IPS-NIHi11 (cell line): ENCODE results near the gene KCNQ1.

ENCODE experiments used
- DNase-seq: peaks from one replicate; pipeline ENCODE4 v3.0.0; 2012; ENCODE audit warnings: mixed read lengths, low spot score

Gene KCNQ1

GRCh38 chr11:2444821-2445745, at the start of gene KCNQ1:
Gene KCNQ1 (plus strand): TSS chr11:2445008. CDS start chr11:2445099, 91 bp downstream.
- peak; percentile 99 for DNase-seq

GRCh38 chr11:2395211-2395730, 49.5 kb upstream of the KCNQ1 start:
- no peak for DNase-seq

DNA sequence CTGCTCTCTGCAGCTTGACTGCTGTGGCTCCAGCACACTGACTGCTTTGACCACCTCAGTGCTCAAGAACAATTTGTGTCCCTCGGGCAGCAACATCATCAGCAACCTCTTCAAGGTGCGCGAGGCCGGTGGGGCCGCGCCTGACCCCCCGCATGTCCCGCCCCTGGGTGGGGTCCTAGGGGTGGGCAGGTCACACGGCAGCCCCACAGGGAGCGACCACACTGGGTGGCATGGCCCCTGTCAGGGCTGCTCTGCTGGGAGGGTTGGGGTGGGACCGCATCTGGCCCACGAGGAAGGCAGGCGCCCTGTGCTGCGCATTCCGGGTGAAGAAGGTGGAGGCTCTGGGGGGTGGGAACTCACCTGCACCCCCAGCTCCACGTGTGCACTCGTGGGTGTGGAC, 49.0 kb upstream of the KCNQ1 start:
- DNase-seq, result no peak

DNA sequence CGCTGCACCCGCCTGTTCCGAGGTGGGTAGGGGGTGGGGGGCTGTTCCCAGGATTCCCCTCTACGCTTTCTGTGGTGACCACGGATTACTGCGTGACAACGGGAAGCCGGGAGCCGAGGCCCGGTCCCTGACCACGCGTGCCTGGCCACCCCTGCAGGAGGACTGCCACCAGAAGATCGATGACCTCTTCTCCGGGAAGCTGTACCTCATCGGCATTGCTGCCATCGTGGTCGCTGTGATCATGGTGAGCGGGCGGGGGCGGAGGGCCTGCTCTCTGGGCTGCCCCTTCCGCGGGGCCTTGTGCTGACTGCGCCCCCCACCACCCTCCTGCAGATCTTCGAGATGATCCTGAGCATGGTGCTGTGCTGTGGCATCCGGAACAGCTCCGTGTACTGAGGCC, 48.3 kb upstream of the KCNQ1 start:
- no peak for DNase-seq

GRCh38 chr11:2397005-2397404, 47.8 kb upstream of the KCNQ1 start:
- DNase-seq, result no peak

- no peak for DNase-seq
These were observed 46.0 kb upstream of the KCNQ1 start for GRCh38 chr11:2398664-2399355.

DNA sequence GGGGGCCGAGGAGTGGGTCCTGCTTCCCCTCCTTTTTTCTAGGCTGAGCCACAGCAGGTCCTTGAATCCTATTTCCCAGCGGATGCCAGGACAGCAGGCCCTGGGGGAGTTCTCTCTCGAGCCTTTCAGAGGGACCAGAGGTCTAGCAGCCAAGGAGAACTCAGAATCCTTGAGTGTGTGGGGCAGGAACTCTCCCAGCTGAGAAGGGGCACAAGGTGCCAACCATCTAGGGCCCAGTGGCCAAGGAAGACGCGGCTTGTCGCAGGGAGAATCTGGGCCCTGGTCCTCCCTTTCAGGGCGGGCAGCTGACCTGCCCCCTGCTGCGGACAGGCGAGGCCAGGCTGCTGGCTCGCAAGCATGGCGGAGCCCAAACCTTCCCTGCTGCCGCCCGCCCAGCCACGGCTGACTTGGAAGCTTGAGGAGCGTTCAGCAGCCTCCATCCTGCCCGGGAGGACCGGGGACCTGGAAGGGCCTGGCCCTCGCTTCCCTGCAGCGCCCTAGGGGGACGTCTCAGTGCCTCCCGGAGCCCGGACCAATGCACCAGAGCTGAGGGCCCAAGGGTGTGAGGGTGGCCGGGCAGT, 45.2 kb upstream of the KCNQ1 start:
- DNase-seq, result no peak

DNA sequence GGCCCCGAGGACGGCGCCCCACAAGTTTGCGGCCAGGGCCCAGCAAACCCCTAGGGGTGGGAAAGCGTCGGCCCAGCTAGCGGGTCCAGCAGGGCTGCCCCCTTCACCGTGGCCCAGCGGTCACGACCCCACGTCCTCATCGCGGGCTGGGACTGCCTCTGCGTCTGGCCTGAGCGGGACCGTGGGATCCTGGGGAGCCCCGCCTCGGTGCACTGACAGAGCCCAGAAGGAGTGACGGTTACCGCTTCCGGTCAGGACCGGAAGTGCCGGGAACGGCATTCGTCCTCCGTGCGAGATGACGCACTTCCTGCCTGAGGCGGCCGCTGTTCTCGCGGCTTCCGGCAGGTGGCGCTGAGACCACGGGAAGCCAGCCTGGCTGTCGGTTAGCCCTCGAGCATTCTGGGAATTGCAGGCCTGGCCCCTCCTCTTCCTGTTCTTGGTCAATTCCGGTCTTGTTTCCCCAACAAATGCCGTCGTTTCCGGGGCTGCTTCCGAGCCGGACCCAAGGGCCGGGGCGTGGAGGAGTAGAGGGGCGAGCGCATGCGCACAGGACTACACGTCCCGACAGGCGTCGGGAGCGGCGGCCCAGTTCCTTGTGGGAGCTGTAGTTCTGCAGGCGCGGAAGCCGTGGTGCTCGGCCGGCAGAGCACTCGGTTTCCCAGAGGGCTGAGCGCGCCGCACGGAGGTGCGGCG, 44.6 kb upstream of the KCNQ1 start, which contains the start of gene TSSC4:
TSS of gene TSSC4 (plus strand) at position 682 of the 693 bp plus-strand sequence. CDS start 1,884 bp downstream, outside the sequence.
- peak; percentile 99 for DNase-seq

DNA sequence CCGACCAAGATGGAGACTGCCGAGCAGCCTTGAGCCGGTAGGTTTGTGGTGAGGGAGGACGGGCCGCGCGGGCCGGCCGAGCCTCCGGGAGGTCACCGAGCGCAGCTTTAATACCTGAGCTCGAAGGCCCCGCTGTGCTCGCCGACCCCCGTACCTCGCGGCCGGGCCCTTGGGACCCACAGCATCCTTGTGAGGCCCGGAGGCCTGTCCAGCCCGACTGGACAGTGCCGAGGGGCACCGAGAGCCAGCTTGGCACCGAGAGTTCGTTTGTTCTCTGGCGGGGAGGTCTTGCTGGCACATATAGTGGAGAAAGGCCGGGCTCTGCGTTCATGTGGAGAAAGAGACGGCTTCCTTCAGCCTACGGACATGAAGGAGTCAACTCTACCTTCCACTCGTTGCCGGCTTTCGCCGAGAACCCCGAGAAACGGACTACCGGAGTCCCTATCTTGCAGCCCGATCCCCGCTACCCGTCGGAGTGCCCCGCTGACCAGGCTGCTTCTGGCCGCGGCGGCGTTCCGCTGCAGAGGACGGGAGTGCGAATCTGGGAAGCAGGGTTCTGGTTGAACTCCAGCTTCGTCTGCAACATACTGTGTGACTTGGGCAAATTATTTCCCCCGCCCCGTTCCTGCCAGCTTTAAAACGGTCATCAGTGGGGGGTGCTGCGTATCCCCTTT, 43.9 kb upstream of the KCNQ1 start:
- no peak for DNase-seq

DNA sequence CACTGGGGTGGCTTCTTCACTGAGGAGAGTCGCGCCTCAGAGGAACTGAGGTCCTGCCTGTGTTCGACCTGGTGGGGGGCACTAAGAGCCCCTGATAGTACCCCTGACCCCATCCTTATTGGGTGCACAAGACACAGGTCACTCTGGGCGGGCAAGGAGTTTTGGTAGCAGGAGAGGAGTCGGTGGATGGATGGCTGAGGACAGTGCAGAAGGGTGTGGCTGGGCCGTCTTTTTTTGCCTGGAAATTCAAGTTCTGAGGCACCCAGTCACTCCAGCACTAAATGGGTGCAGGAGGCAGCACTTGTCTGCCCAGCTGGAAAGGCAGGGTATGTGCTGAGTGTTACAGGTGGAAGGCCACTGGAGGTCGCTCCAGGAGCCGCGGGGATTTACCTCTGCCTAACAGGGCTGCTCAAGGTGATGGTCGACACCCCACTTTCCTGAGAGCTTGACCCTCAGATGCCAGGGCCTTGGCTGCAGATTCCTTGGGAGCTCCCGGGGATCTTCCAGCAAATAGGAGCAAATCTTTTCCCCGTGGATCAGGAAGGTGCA, 43.3 kb upstream of the KCNQ1 start:
- DNase-seq, result no peak

- DNase-seq, result no peak
These were observed 42.7 kb upstream of the KCNQ1 start for GRCh38 chr11:2402106-2402505.

DNA sequence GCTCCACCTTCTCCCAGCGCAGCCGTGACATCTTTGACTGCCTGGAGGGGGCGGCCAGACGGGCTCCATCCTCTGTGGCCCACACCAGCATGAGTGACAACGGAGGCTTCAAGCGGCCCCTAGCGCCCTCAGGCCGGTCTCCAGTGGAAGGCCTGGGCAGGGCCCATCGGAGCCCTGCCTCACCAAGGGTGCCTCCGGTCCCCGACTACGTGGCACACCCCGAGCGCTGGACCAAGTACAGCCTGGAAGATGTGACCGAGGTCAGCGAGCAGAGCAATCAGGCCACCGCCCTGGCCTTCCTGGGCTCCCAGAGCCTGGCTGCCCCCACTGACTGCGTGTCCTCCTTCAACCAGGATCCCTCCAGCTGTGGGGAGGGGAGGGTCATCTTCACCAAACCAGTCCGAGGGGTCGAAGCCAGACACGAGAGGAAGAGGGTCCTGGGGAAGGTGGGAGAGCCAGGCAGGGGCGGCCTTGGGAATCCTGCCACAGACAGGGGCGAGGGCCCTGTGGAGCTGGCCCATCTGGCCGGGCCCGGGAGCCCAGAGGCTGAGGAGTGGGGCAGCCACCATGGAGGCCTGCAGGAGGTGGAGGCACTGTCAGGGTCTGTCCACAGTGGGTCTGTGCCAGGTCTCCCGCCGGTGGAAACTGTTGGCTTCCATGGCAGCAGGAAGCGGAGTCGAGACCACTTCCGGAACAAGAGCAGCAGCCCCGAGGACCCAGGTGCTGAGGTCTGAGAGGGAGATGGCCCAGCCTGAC, 41.7 kb upstream of the KCNQ1 start:
- no peak for DNase-seq

- DNase-seq, result no peak
These were observed 40.0 kb upstream of the KCNQ1 start for GRCh38 chr11:2404735-2405196.

DNA sequence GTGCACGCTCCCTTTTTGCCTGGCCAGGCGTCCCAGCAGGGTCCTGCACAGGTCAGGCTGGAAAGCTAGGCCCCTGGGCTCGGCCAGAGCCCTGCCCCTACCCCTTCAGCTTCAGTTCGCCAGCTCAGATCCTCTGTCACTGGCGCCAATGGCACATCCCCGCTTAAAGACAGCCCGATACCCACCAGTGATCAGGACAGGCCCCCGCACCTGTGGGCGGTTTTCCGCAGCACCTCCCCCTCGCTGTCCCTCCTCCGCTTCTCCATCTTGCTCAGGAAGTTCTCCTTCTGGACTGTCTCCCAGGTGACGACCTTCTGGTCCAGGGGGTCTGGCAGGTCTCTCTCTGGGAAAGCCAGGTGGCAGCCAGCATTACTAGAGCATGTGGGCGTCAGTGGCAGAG, 38.4 kb upstream of the KCNQ1 start:
- no peak for DNase-seq

DNA sequence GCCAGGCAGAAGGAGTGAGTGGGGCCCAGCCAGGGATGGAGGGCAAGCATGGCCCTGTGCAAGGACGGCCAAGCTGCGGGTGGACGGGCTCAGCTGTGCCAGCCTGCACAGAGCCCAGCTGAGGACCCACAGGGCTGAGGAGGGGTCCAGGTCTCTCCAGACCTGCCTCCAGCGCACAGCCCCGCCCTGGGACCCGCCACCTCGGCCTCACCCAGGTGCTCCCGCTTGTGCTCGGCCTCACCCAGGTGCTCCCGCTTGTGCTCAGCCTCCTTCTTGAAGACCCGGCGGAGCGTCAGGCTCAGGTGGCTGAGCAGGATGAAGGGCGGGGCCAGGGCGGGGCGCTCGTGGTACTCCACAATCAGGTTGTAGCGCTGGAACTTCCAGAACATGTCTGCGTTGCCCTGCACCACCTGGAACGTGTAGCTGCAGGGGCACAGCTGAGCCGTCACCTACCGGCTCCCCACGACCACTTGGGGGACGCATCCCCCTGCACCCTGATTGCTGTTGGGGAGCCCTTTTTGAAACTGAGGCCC, 37.9 kb upstream of the KCNQ1 start:
- no peak for DNase-seq

DNA sequence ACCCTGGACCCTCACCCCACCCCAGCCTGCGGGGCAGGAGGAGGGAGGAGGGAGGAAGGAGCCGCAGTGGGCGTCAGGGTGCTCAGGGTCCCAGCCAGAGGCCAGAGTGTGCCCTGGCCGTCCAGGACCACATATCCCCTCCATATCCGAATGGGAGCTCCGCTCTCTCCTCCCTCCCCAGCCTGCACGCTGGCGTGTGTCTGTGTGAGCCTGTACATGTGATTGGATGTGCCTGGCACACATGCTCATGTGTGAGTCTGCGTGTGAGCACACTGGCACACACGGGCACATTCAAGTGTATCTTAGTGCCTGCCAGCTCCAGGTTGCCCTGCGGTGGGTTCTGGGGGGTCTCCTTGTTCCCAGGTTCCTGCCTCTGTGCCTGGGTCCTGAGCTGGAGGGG, 36.1 kb upstream of the KCNQ1 start:
- no peak for DNase-seq

DNA sequence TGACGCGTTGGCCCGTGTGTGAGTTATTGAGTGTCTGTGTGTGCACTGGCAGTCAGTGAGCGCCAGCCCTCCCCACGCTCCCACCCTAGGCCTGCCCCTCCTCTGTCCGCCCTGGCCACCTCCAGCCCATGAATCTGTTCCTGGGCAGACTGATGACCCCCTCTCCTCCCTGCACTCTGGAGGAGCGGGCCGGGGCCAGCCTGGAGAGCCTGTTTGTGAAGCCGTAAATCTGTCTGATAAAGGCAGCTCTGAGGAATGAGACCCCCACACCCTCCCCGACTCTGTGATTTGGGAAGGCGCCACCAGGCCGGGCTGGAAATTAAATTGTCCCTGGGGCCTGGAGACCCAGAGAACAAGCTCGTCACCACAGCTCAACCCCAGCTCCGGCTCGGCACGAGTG, 35.7 kb upstream of the KCNQ1 start:
- DNase-seq, result no peak

- no peak for DNase-seq
These were observed 35.0 kb upstream of the KCNQ1 start for GRCh38 chr11:2409611-2410468.

- no peak for DNase-seq
These were observed 34.2 kb upstream of the KCNQ1 start for GRCh38 chr11:2410616-2411015.
